Stimulated activated CD8-positive, alpha-beta memory T cell treated with anti-CD3 and anti-CD28 coated beads, Interleukin-15, amount 100 ng/mL, for 24 hours (primary cell): Measurements from ENCODE around the gene COL23A1.

Source experiments
- DNase-seq: peaks from one replicate; pipeline ENCODE4 v3.0.0-alpha.2; 2020; ENCODE audit warnings: low read depth

COL23A1 gene

GRCh38 chr5:178588769-178589168 is 1.4 kb downstream of the COL23A1 start:
- no peak for DNase-seq

- no peak for DNase-seq
Measured at GRCh38 chr5:178587763-178588611, 2.2 kb downstream of the COL23A1 start.

GRCh38 chr5:178586396-178586795 is 3.8 kb downstream of the COL23A1 start:
- DNase-seq = no peak

GRCh38 chr5:178585421-178585820 is 4.8 kb downstream of the COL23A1 start:
- DNase-seq = peak; percentile 25

- DNase-seq = no peak
Measured at GRCh38 chr5:178583279-178583678, 6.9 kb downstream of the COL23A1 start.

GRCh38 chr5:178582291-178582690 is 7.9 kb downstream of the COL23A1 start:
- no peak for DNase-seq

GRCh38 chr5:178581621-178582020 is 8.6 kb downstream of the COL23A1 start:
- no peak for DNase-seq

- DNase-seq = no peak
Measured at GRCh38 chr5:178580271-178580955, 9.8 kb downstream of the COL23A1 start.

- DNase-seq = no peak
Measured at GRCh38 chr5:178577944-178578343, 12.2 kb downstream of the COL23A1 start.

GRCh38 chr5:178577376-178577839 is 12.8 kb downstream of the COL23A1 start:
- DNase-seq = no peak

GRCh38 chr5:178576591-178577351 is 13.4 kb downstream of the COL23A1 start:
- DNase-seq = no peak

GRCh38 chr5:178573216-178573615 is 17.0 kb downstream of the COL23A1 start:
- no peak for DNase-seq

GRCh38 chr5:178572617-178573016 is 17.6 kb downstream of the COL23A1 start:
- no peak for DNase-seq

- DNase-seq = no peak
Measured at GRCh38 chr5:178569485-178569884, 20.7 kb downstream of the COL23A1 start.

- no peak for DNase-seq
Measured at GRCh38 chr5:178564811-178565550, 25.2 kb downstream of the COL23A1 start.

GRCh38 chr5:178564397-178564796 is 25.8 kb downstream of the COL23A1 start:
- DNase-seq = no peak

GRCh38 chr5:178563621-178564020 is 26.6 kb downstream of the COL23A1 start:
- no peak for DNase-seq

- DNase-seq = no peak
Measured at GRCh38 chr5:178561746-178562264, 28.4 kb downstream of the COL23A1 start.

GRCh38 chr5:178560911-178561310 is 29.3 kb downstream of the COL23A1 start:
- no peak for DNase-seq

- DNase-seq = no peak
Measured at GRCh38 chr5:178557416-178557815, 32.8 kb downstream of the COL23A1 start.

GRCh38 chr5:178555771-178556211 is 34.4 kb downstream of the COL23A1 start:
- DNase-seq = no peak
